Aorta (tissue), 4 donors: Measurements from ENCODE around the gene PPFIA3. TPM values are rescaled to one million over a fixed set of nuclear protein-coding genes. Genes with fewer than 3 reads are reported as not detected.

ENCODE experiments used
- polyA plus RNA-seq, 2 donors: library from polyadenylated mRNA; stranded (reverse); fragments of 200-250 nt; gene quantifications; one replicate each; pipeline ENCODE4 v1.2.3, GENCODE V29; 2013
- total RNA-seq, 2 donors: library from RNA; stranded (reverse); fragmentation: NEBNext Ultra II Directional; extraction: Animal tissue kit (Norgen Biotek cat#: 25700); gene quantifications; one replicate each; pipeline ENCODE4 v1.2.1, GENCODE V29; 2021
- donor health status: healthy with polysubstance abuse.
- donor health status: Bipolar disorder and iron deficiency.
- donor health status: DM: no; HTN: no; CAD: no.
- donor health status: DM: yes; HTN: yes; CAD: no.

The PPFIA3 gene
- total and polyA plus RNA-seq, 4 donors = 2.0 to 8.0 (median 4.2) TPM

Other genes starting within 250 kb of the PPFIA3 start
- gene PPP1R15A, start 247.1 kb upstream of the PPFIA3 start, total RNA-seq = 100 to 1,000 TPM in 1 of 2 donors, 10 to 100 TPM in 1; 57.2 to 182 TPM
- 10 to 100 TPM; 64.9 to 95.4 TPM for gene PPP1R15A, start 247.1 kb upstream of the PPFIA3 start, polyA plus RNA-seq
- gene TULP2, start 220.8 kb upstream of the PPFIA3 start, total RNA-seq = 1 to 10 TPM in 1 of 2 donors, under 1 TPM in 1; 0.84 to 1.3 TPM
- gene TULP2, start 220.8 kb upstream of the PPFIA3 start, polyA plus RNA-seq = not detected
- 100 to 1,000 TPM; 276 to 380 TPM for gene NUCB1, start 219.2 kb upstream of the PPFIA3 start, total RNA-seq
- 100 to 1,000 TPM in 1 of 2 donors, 10 to 100 TPM in 1; 82.9 to 375 TPM for gene NUCB1, start 219.2 kb upstream of the PPFIA3 start, polyA plus RNA-seq
- under 1 TPM in 1 of 2 donors, not detected in 1; 0.84 TPM for gene DHDH, start 185.8 kb upstream of the PPFIA3 start, total RNA-seq
- 1 to 10 TPM in 1 of 2 donors, not detected in 1; 1.3 TPM for gene DHDH, start 185.8 kb upstream of the PPFIA3 start, polyA plus RNA-seq
- 10 to 100 TPM; 69.6 to 79.9 TPM for gene BAX, start 164.7 kb upstream of the PPFIA3 start, total RNA-seq
- 10 to 100 TPM; 81.4 to 83.9 TPM for gene BAX, start 164.7 kb upstream of the PPFIA3 start, polyA plus RNA-seq
- 1,000 to 10,000 TPM; 3,184 to 3,823 TPM for gene FTL, start 154.2 kb upstream of the PPFIA3 start, total RNA-seq
- gene FTL, start 154.2 kb upstream of the PPFIA3 start, polyA plus RNA-seq = over 10,000 TPM in 1 of 2 donors, 1,000 to 10,000 TPM in 1; 6,798 to 17,889 TPM
- 10 to 100 TPM; 47.5 to 61.9 TPM for gene GYS1, start 126.2 kb upstream of the PPFIA3 start, total RNA-seq
- gene GYS1, start 126.2 kb upstream of the PPFIA3 start, polyA plus RNA-seq = 10 to 100 TPM; 21.5 to 31.7 TPM
- gene RUVBL2, start 125.7 kb upstream of the PPFIA3 start, total RNA-seq = 10 to 100 TPM; 28.9 to 42.1 TPM
- gene RUVBL2, start 125.7 kb upstream of the PPFIA3 start, polyA plus RNA-seq = 10 to 100 TPM; 34.6 to 62.2 TPM
- under 1 TPM in 1 of 2 donors, not detected in 1; 0.84 TPM for gene LHB, start 102.5 kb upstream of the PPFIA3 start, total RNA-seq
- 1 to 10 TPM; 1.8 to 2.2 TPM for gene LHB, start 102.5 kb upstream of the PPFIA3 start, polyA plus RNA-seq
- gene CGB3, start 95.2 kb upstream of the PPFIA3 start, total RNA-seq = not detected
- not detected for gene CGB3, start 95.2 kb upstream of the PPFIA3 start, polyA plus RNA-seq
- not detected for gene CGB2, start 87.7 kb upstream of the PPFIA3 start, total RNA-seq
- 1 to 10 TPM in 1 of 2 donors, not detected in 1; 1.1 TPM for gene CGB2, start 87.7 kb upstream of the PPFIA3 start, polyA plus RNA-seq
- not detected for gene CGB1, start 82.6 kb upstream of the PPFIA3 start, total RNA-seq
- gene CGB1, start 82.6 kb upstream of the PPFIA3 start, polyA plus RNA-seq = not detected
- not detected for gene CGB5, start 75.7 kb upstream of the PPFIA3 start, total RNA-seq
- gene CGB5, start 75.7 kb upstream of the PPFIA3 start, polyA plus RNA-seq = not detected
- not detected for gene CGB8, start 70.4 kb upstream of the PPFIA3 start, total RNA-seq
- not detected for gene CGB8, start 70.4 kb upstream of the PPFIA3 start, polyA plus RNA-seq
- gene CGB7, start 61.8 kb upstream of the PPFIA3 start, total RNA-seq = not detected
- gene CGB7, start 61.8 kb upstream of the PPFIA3 start, polyA plus RNA-seq = not detected
- not detected for gene NTF4, start 54.7 kb upstream of the PPFIA3 start, total RNA-seq
- gene NTF4, start 54.7 kb upstream of the PPFIA3 start, polyA plus RNA-seq = not detected
- gene KCNA7, start 46.8 kb upstream of the PPFIA3 start, total RNA-seq = not detected
- gene KCNA7, start 46.8 kb upstream of the PPFIA3 start, polyA plus RNA-seq = not detected
- gene SNRNP70, start 34.1 kb upstream of the PPFIA3 start, total RNA-seq = 100 to 1,000 TPM; 170 to 249 TPM
- gene SNRNP70, start 34.1 kb upstream of the PPFIA3 start, polyA plus RNA-seq = 100 to 1,000 TPM in 1 of 2 donors, 10 to 100 TPM in 1; 54.5 to 694 TPM
- 1 to 10 TPM; 8.4 to 9.7 TPM for gene LIN7B, start 5.2 kb upstream of the PPFIA3 start, total RNA-seq
- 10 to 100 TPM in 1 of 2 donors, 1 to 10 TPM in 1; 7.6 to 24.1 TPM for gene LIN7B, start 5.2 kb upstream of the PPFIA3 start, polyA plus RNA-seq
- gene C19orf73, start 401 bp upstream of the PPFIA3 start, total RNA-seq = under 1 TPM; 0.49 to 0.72 TPM
- gene C19orf73, start 401 bp upstream of the PPFIA3 start, polyA plus RNA-seq = 1 to 10 TPM; 1.0 to 5.4 TPM
- 1 to 10 TPM; 2.5 to 4.8 TPM for gene HRC, start 35.9 kb downstream of the PPFIA3 start, total RNA-seq
- 1 to 10 TPM in 1 of 2 donors, under 1 TPM in 1; 0.74 to 9.3 TPM for gene HRC, start 35.9 kb downstream of the PPFIA3 start, polyA plus RNA-seq
- 10 to 100 TPM; 41.9 to 57.1 TPM for gene TRPM4, start 38.2 kb downstream of the PPFIA3 start, total RNA-seq
- gene TRPM4, start 38.2 kb downstream of the PPFIA3 start, polyA plus RNA-seq = 10 to 100 TPM; 21.3 to 59.1 TPM
- gene SLC6A16, start 205.6 kb downstream of the PPFIA3 start, total RNA-seq = 1 to 10 TPM; 3.0 to 4.6 TPM
- gene SLC6A16, start 205.6 kb downstream of the PPFIA3 start, polyA plus RNA-seq = 10 to 100 TPM in 1 of 2 donors, 1 to 10 TPM in 1; 2.4 to 12.9 TPM
- gene CD37, start 215.9 kb downstream of the PPFIA3 start, total RNA-seq = 10 to 100 TPM; 18.3 to 40.1 TPM
- 10 to 100 TPM in 1 of 2 donors, 1 to 10 TPM in 1; 5.2 to 10.8 TPM for gene CD37, start 215.9 kb downstream of the PPFIA3 start, polyA plus RNA-seq
- gene TEAD2, start 242.9 kb downstream of the PPFIA3 start, total RNA-seq = 10 to 100 TPM; 41.3 to 48.8 TPM
- gene TEAD2, start 242.9 kb downstream of the PPFIA3 start, polyA plus RNA-seq = 10 to 100 TPM; 17.7 to 43.3 TPM
- gene DKKL1, start 244.3 kb downstream of the PPFIA3 start, total RNA-seq = under 1 TPM in 1 of 2 donors, not detected in 1; 0.69 TPM
- gene DKKL1, start 244.3 kb downstream of the PPFIA3 start, polyA plus RNA-seq = not detected